Measurements from ENCODE around the gene IZUMO4.

The IZUMO4 gene

DNA sequence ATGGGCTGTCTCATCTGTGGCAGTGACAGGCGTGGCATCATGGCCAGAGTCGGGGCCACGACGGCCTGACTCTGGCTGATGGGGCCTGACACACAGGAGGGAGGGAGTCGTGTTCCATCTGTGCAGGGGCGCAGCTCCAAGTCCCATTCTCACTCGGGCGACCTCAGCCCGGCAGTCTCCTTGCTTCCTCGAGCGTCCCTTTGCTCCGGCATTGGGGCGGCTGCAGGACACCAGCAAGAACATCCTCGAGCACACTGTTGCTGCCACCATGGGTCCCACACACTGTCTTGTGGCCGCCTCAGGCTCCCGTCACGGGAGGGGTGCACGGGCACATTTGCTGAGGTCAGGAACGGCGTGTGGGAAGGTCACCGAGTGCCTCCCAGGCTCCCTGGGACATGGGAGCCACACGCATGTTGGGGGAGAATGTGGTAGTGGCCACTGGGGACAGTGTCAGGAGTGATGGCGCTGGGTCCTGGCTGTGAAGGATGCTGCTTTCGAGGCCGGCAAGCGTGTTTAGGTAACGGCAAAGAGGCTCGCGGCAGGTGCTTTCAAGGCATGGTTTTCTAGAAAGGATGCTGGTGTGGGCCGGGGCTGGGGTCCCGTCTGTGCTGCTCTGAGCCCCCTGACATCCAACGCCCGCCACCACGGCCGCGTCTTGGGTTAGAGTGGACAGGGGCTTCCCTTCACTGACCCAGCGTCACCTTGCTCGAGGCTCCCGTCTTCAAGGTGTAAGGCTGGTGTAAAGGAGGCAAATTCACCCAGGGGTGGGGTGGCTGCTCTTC lies 3.4 kb downstream of the IZUMO4 start:
- Histone ChIP-seq H3K4me1 (ENCODE audit: control insufficient read depth, insufficient read depth, low read length, unreplicated experiment) (no peaks in the 10 kb centered on the region), H3K27ac (ENCODE audit: low read depth, low read length) (no peak overlapping the region), H3K79me2 (ENCODE audit: control insufficient read depth, insufficient read depth, low read length, unreplicated experiment) (peaks cover 20% of the 10 kb centered on the region)

DNA sequence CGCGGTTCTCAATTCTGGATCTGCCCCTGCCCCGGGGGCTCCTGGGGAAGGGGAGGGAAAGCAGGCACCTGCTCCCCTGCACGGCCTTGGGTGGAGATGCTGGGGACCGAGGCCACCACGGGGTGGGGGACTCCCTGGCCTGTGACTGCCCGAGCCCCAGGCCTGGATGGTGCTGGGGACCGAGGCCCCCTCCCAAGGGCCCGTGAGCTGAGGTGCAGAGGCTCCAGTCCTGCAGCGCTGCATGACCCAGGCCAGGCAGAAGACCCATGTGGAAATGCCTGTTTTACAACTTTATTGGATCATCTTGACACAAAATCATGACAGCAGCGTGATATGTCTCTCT lies 4.0 kb downstream of the IZUMO4 start:
- H3K27ac ChIP-seq (ENCODE audit: low read depth, low read length), result no peak overlapping the region
- H3K36me3 ChIP-seq (ENCODE audit: insufficient read depth, low read length), result no peaks in the 10 kb centered on the region
- H3K79me2 ChIP-seq (ENCODE audit: control insufficient read depth, insufficient read depth, low read length, unreplicated experiment), result peaks cover 15% of the 10 kb centered on the region
- H3K4me1 ChIP-seq (ENCODE audit: control insufficient read depth, insufficient read depth, low read length, unreplicated experiment), result no peaks in the 10 kb centered on the region
- no peaks in the 10 kb centered on the region for H3K27me3 ChIP-seq (ENCODE audit: insufficient read depth, low read length)
- no peak overlapping the region for H2AFZ ChIP-seq (ENCODE audit: low read length, unreplicated experiment)
- H3K4me3 ChIP-seq (ENCODE audit: low read depth, low read length), result no peak overlapping the region

More for the DNA sequence above, 3.4 kb downstream of the IZUMO4 start:
- no peaks in the 10 kb centered on the region for H3K27me3 ChIP-seq (ENCODE audit: insufficient read depth, low read length)
- no peaks in the 10 kb centered on the region for H3K36me3 ChIP-seq (ENCODE audit: insufficient read depth, low read length)
- H2AFZ ChIP-seq (ENCODE audit: low read length, unreplicated experiment), result no peak overlapping the region
- H3K4me3 ChIP-seq (ENCODE audit: low read depth, low read length), result no peak overlapping the region

DNA sequence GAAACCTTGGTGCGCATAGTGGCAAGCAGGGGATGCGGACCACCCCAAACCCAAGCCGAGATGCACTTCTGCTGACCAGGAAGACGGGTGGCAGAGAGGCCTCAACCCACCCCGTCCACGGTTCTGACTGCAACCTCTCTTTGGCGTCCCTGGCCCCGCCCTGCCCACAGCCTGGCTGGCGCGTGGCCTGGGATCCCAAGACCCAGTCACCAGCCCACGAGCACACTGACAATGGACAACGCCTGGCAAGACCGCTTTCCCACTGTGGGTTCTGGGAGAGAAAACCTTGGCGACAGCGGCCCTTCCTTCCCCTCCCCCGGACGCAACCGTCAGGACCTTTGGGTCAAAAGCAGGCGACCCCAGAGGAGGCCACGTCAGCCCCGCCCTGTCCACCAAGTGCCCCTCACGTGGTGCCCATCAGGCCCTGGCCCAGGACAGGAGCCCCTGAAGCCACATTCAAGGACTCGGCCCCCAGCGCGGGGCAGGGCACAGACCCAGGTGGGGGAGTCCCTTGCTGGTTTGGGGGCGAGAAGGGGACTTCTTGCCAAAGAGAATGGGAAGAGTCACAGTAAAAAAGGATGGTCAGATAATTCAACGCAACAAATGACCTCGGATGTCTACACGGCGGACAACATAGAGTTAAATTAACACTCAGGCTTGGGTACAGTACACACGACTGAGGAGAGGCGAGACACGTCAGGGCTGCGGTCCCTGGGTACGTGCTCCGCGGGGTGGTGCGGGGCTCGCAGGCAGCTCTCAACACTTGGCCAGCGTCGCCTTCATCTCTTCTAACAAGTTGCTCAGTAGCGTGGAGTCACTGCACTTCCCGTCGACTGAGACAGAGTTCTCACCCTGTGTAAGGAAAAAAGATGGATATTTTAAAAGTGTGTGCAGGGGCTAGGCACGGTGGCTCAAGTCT lies 5.0 kb downstream of the IZUMO4 start:
- peaks cover 13% of the 10 kb centered on the region for H3K79me2 ChIP-seq (ENCODE audit: control insufficient read depth, insufficient read depth, low read length, unreplicated experiment)
- no peak overlapping the region for H3K4me3 ChIP-seq (ENCODE audit: low read depth, low read length)
- H2AFZ ChIP-seq (ENCODE audit: low read length, unreplicated experiment), result no peak overlapping the region
- no peak overlapping the region for H3K27ac ChIP-seq (ENCODE audit: low read depth, low read length)
- peaks cover 2% of the 10 kb centered on the region for H3K36me3 ChIP-seq (ENCODE audit: insufficient read depth, low read length)
- no peaks in the 10 kb centered on the region for H3K4me1 ChIP-seq (ENCODE audit: control insufficient read depth, insufficient read depth, low read length, unreplicated experiment)
- H3K27me3 ChIP-seq (ENCODE audit: insufficient read depth, low read length), result no peaks in the 10 kb centered on the region

DNA sequence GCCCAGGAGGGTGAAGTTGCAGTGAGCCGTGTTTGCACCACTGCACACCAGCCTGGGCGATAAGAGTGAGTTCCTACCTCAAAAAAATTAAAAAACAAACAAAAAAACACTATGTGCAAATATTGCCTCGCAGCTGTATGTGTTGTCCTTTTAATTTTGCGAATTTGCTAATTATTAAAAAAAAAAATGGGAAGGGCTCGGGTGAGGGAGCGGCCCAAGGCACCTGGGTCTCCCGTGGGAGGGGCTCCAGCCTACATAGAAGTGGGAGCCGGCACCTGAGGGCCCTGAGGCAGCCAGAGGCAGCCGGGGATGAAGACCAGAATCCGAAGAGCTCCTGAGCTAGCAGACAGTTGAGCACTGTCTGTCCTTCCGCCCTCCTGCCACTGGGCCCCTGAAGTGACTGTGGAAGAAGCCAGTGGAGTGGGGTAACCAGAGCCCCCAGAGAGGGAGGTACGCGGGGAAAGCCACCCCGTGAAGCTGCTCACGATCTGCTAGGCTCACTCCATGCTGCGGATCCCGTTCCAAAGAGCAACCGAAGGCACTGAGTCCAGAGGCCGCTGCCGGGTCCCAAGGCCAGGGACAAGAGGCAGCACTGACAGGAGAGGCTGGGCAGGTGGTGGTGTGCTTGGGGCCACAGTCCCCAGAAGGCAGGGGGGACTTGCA lies 6.5 kb downstream of the IZUMO4 start:
- Histone ChIP-seq H3K4me3 (ENCODE audit: low read depth, low read length) (no peak overlapping the region), H3K79me2 (ENCODE audit: control insufficient read depth, insufficient read depth, low read length, unreplicated experiment) (peaks cover 13% of the 10 kb centered on the region), H2AFZ (ENCODE audit: low read length, unreplicated experiment) (no peak overlapping the region), H3K36me3 (ENCODE audit: insufficient read depth, low read length) (peaks cover 4% of the 10 kb centered on the region), H3K27me3 (ENCODE audit: insufficient read depth, low read length) (no peaks in the 10 kb centered on the region), H3K27ac (ENCODE audit: low read depth, low read length) (no peak overlapping the region), H3K4me1 (ENCODE audit: control insufficient read depth, insufficient read depth, low read length, unreplicated experiment) (no peaks in the 10 kb centered on the region)

DNA sequence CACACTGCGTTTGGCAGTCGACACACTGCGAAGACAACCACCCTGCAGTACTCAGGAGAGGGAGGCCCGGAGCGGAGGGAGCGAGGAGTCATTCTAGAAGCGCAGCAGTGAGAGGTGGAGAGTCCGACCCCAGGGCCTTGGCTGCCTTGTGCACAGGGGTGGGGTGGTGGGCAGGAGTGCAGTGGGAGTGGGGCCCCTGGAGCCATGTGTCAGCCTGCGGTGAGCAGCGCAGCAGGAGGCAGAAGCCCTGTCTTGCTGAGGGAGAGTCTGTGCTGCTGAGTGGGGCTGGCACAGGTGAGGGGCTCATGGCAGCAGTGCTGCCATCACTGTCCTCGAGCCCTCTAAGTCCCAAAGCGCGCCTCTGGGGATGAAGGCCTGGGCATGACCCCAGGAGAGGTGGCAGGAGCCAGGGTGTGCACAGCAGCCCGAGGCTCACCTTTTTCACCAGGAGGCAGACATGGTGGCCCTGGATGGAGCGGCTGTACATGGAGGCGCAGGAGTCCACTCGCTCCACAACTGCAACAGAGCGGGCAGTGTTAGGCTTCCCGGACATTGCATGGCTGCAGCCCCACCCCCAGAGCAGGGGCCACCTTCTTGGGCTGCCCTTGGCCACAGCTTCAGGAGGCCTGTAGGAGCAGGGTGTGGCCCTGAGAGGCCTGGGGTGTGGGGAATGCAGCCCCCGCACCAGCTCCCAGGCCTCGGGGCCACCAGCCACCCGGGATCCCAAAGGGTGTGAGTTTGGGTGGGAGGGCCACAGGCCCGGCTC lies 11.7 kb downstream of the IZUMO4 start:
- H3K27ac ChIP-seq (ENCODE audit: low read depth, low read length), result no peak overlapping the region
- H2AFZ ChIP-seq (ENCODE audit: low read length, unreplicated experiment), result no peak overlapping the region
- H3K4me3 ChIP-seq (ENCODE audit: low read depth, low read length), result no peak overlapping the region
- H3K4me1 ChIP-seq (ENCODE audit: control insufficient read depth, insufficient read depth, low read length, unreplicated experiment), result peaks cover 1% of the 10 kb centered on the region
- H3K27me3 ChIP-seq (ENCODE audit: insufficient read depth, low read length), result no peaks in the 10 kb centered on the region
- peaks cover 13% of the 10 kb centered on the region for H3K79me2 ChIP-seq (ENCODE audit: control insufficient read depth, insufficient read depth, low read length, unreplicated experiment)
- H3K36me3 ChIP-seq (ENCODE audit: insufficient read depth, low read length), result peaks cover 4% of the 10 kb centered on the region

DNA sequence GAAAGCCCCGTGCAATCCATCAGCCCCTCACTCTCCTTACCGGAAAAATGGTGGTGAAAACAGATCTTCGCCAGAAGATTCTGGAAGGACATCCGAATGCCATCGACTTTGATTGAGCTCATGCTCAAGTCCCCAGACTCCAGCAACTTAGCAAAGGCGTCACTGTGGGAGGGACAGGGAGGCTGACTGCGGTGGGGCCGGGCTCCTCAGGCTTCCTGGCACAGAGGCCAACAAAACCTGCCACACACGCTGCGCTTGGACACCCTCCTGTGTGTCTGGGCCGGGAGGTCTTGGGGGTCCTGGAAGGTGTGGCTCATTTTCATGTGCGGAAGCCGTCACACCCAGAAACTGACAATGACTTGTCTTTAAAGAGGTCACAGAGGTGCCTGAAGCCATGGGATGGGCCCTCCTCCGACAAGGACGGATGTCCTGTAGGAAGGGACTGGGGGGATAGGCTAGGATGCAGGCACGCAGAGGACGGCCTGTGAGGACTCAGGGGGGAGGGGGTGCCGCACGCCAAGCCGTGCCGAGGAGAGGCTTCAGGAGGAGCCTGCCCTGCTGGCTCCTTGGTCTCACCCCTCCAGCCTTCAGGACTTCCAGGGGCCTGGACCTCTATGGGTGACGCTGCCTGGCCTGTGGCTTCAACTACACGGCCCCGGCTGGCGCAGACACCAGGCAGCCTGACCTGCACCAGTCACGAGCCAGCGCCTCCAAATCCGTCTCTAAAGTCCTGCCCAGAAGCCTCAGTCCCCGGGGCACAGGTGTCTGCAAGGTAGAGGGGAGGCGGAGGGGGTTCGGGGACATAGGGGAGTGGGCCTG lies 12.5 kb downstream of the IZUMO4 start:
- Histone ChIP-seq H3K27ac (ENCODE audit: low read depth, low read length) (no peak overlapping the region), H2AFZ (ENCODE audit: low read length, unreplicated experiment) (no peak overlapping the region), H3K36me3 (ENCODE audit: insufficient read depth, low read length) (peaks cover 6% of the 10 kb centered on the region), H3K4me1 (ENCODE audit: control insufficient read depth, insufficient read depth, low read length, unreplicated experiment) (peaks cover 9% of the 10 kb centered on the region), H3K27me3 (ENCODE audit: insufficient read depth, low read length) (no peaks in the 10 kb centered on the region), H3K4me3 (ENCODE audit: low read depth, low read length) (no peak overlapping the region), H3K79me2 (ENCODE audit: control insufficient read depth, insufficient read depth, low read length, unreplicated experiment) (peaks cover 6% of the 10 kb centered on the region)

DNA sequence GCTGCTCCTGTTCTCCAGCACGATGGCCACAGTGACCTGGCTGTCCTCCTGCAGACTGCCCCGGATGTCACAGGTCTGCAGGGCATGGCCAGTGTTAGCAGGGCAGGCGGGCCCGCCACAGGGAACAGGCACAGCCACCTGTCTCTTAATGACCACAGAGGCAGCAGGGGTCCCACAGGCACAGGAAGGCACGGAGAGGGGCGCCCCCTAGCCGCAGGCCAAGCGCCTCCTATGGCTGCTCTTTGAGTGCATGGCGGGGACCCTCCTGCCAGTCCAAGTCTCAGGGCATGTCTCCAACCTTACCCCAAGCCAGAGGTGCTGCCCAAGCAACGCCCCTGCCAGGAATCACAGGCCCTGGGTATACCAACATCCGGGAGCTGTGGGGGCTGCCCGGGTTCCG lies 14.1 kb downstream of the IZUMO4 start:
- Histone ChIP-seq H3K27ac (ENCODE audit: low read depth, low read length) (no peak overlapping the region), H3K27me3 (ENCODE audit: insufficient read depth, low read length) (no peaks in the 10 kb centered on the region), H3K36me3 (ENCODE audit: insufficient read depth, low read length) (peaks cover 6% of the 10 kb centered on the region), H3K4me1 (ENCODE audit: control insufficient read depth, insufficient read depth, low read length, unreplicated experiment) (peaks cover 15% of the 10 kb centered on the region), H3K4me3 (ENCODE audit: low read depth, low read length) (no peak overlapping the region), H2AFZ (ENCODE audit: low read length, unreplicated experiment) (no peak overlapping the region), H3K79me2 (ENCODE audit: control insufficient read depth, insufficient read depth, low read length, unreplicated experiment) (no peaks in the 10 kb centered on the region)

DNA sequence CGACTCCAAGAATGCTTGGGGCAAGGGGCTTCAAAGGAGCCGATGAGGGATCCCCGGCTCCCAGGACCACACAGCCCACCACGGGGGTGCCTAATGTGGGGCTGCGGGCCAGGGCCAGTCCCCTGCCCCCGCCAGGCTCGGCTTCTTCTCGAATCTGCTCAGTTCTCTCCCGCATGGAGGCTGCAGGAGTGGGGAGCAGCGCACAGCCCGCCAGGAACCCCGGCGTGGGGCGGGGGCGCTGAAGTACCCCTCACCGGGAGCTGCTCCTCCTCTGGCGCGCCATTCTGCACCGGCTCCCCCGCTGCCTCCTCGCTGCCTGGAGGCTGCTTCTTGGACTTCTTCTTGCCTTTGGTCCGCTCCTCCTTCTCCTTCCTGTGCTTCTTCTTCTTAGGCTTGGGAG lies 14.7 kb downstream of the IZUMO4 start:
- Histone ChIP-seq H3K79me2 (ENCODE audit: control insufficient read depth, insufficient read depth, low read length, unreplicated experiment) (no peaks in the 10 kb centered on the region), H3K27ac (ENCODE audit: low read depth, low read length) (no peak overlapping the region), H3K4me3 (ENCODE audit: low read depth, low read length) (no peak overlapping the region), H3K36me3 (ENCODE audit: insufficient read depth, low read length) (peaks cover 6% of the 10 kb centered on the region), H2AFZ (ENCODE audit: low read length, unreplicated experiment) (no peak overlapping the region), H3K4me1 (ENCODE audit: control insufficient read depth, insufficient read depth, low read length, unreplicated experiment) (peaks cover 15% of the 10 kb centered on the region), H3K27me3 (ENCODE audit: insufficient read depth, low read length) (no peaks in the 10 kb centered on the region)

DNA sequence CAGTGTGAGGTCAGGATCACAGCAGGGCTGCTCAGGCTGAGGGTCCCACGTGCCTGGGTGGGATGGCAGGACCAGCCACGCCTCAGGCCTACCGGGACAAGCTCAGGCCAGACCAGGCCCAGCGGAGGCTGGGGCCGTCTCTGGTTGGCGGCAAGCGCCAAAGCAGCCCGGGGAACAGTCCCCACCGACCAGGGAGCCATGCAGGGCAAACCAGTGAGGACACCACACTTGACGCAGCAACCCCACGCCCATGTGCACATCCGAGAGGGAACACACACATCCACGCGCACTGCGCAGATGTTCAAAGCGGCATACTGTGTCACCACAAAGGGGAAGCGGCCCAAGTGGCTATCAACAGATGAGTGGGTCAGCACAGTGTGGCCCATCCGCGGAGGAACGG lies 15.2 kb downstream of the IZUMO4 start:
- Histone ChIP-seq H3K4me1 (ENCODE audit: control insufficient read depth, insufficient read depth, low read length, unreplicated experiment) (peaks cover 15% of the 10 kb centered on the region), H2AFZ (ENCODE audit: low read length, unreplicated experiment) (no peak overlapping the region), H3K27me3 (ENCODE audit: insufficient read depth, low read length) (no peaks in the 10 kb centered on the region), H3K79me2 (ENCODE audit: control insufficient read depth, insufficient read depth, low read length, unreplicated experiment) (no peaks in the 10 kb centered on the region), H3K4me3 (ENCODE audit: low read depth, low read length) (no peak overlapping the region), H3K36me3 (ENCODE audit: insufficient read depth, low read length) (peaks cover 2% of the 10 kb centered on the region; the same call in 1 of the 2 replicates), H3K27ac (ENCODE audit: low read depth, low read length) (no peak overlapping the region)

Data from ACC112 (cell line).